Thymus (tissue), 11 donors: ENCODE data around the gene INTS3. TPM values are rescaled to one million over a fixed set of nuclear protein-coding genes. Genes with fewer than 3 reads are reported as not detected.

ENCODE experiments used
- DNase-seq, 9 donors: peaks; one replicate each; pipeline ENCODE4 v3.0.0-alpha.2; 2013; ENCODE audit warnings: low spot score in 9 of 9, low read depth in 6 of 9, missing footprints in 1 of 9
- H3K27ac ChIP-seq, 2 donors: one replicate each; pipeline ENCODE4 v1.5.1; 2013; ENCODE audit warnings: control low read depth in 1 of 2, low read depth in 1 of 2, low read length in 1 of 2, mild to moderate bottlenecking in 1 of 2, moderate library complexity in 1 of 2
- H3K27me3 ChIP-seq, 2 donors: one replicate each; pipeline ENCODE4 v1.5.1; 2013; ENCODE audit warnings: low read length in 1 of 2; ENCODE audit not compliant: control insufficient read depth in 2 of 2, insufficient read depth in 1 of 2
- H3K36me3 ChIP-seq, 2 donors: one replicate each; pipeline ENCODE4 v1.5.1; 2013; ENCODE audit warnings: low read length in 1 of 2, mild to moderate bottlenecking in 1 of 2, moderate library complexity in 1 of 2; ENCODE audit not compliant: control insufficient read depth in 2 of 2, insufficient read depth in 2 of 2
- H3K4me1 ChIP-seq, 2 donors: one replicate each; pipeline ENCODE4 v1.5.1; 2013; ENCODE audit warnings: low read length in 2 of 2; ENCODE audit not compliant: control insufficient read depth in 2 of 2, insufficient read depth in 2 of 2
- H3K4me3 ChIP-seq, 2 donors: one replicate each; pipeline ENCODE4 v1.5.1; 2013; ENCODE audit warnings: low read length in 2 of 2, control low read depth in 1 of 2, mild to moderate bottlenecking in 1 of 2
- H3K9me3 ChIP-seq, 2 donors: one replicate each; pipeline ENCODE4 v1.5.1; 2013; ENCODE audit warnings: low read length in 1 of 2, mild to moderate bottlenecking in 1 of 2; ENCODE audit not compliant: control insufficient read depth in 2 of 2, insufficient read depth in 1 of 2
- WGBS: extraction: QIAGEN DNeasy Blood & Tissue Kit; methylation state at CpG from one replicate; pipeline ENCODE4 v1.1.7; 2013; 5-methylcytosine and 5-hydroxymethylcytosine counted together
- polyA plus RNA-seq: library from polyadenylated mRNA; stranded (reverse); fragments of 200-250 nt; gene quantifications from one replicate; pipeline ENCODE4 v1.2.3, GENCODE V29; 2013
- total RNA-seq: library from RNA; stranded (reverse); fragments of 120-200 nt; gene quantifications from one replicate; pipeline ENCODE4 v1.2.4, GENCODE V29; 2013
- donor health status: healthy.

INTS3 gene
- total and polyA plus RNA-seq, 2 donors, result 18.2 to 59.9 TPM

DNA sequence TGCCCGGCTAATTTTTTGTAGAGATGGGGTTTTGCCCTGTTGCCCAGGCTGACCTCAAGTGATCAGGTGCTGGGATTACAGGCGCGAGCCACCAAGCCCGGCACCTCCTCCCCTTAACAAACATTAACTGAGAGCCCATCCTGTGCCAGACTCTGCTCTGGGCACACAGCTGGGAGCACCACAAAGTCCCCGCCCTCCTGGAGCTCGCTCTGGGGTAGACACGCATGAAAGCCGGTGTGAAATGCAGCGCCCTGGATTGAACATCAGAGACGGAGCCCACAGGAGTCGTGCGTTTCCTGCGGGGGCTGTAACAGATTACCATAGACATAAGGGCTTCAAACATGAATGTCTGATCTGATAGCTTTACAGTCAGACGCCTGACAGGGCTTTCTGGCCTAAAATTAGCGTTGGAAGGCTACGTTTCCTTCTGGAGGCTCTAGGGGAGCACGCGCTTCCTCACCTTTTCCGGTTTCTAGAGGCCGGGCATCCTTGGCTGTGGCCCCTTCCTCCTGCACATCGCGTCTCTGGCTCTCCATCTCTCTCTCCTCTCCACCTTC is 61.7 kb downstream of the INTS3 start:
- peak overlapping the region; percentile 10 to 24 for H3K4me3 ChIP-seq
- H3K36me3 ChIP-seq, result no peaks in the 10 kb centered on the region
- H3K27me3 ChIP-seq, result no peaks in the 10 kb centered on the region
- peaks cover 16 to 26% of the 10 kb centered on the region in 2 donors for H3K4me1 ChIP-seq
- peak in 3 of 9 donors; percentile 44 to 69 (median 44) for DNase-seq
- WGBS, result 41% methylated on average over 22 of the region's 22 CpGs
- peak overlapping the region; percentile 80 to 84 for H3K27ac ChIP-seq
- no peaks in the 10 kb centered on the region for H3K9me3 ChIP-seq

DNA sequence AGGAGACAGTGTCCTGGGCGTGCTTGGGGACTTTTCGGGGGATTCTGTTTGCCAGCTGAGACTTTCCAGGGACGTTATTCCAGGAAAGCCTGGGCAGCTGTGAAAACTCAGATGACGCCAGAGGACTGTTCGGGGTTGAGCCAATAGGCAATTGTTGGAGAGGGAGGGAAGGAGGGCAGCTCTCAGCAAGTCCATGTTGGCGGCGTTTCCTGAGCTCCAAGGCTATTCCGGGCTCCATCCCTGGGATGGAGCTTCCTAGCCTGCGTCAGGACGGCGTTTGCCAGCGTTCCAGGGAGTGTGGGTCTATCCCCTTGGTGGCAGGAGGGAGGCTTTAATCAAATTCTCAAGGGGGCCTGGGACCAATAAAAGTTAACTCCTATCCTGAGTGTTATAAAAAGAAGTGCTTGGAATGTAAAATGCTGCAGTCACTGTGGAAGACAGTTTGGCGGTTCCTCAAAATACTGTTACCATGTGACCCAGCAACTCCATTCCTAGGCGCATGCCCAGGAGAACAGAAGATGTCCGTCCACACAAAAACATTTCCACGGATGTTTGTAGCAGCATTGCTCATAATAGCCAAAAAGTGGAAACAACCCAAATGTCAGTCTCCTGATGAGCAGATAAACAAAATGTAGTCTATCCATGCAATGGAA is 62.6 kb downstream of the INTS3 start:
- Histone ChIP-seq H3K9me3 (no peaks in the 10 kb centered on the region), H3K4me1 (peaks cover 16 to 26% of the 10 kb centered on the region in 2 donors), H3K27me3 (no peaks in the 10 kb centered on the region), H3K27ac (peak overlapping the region; percentile 80 to 84), H3K36me3 (no peaks in the 10 kb centered on the region), H3K4me3 (no peak overlapping the region)
- WGBS, result 78% methylated on average over 16 of the region's 16 CpGs
- DNase-seq, result peak in 1 of 9 donors; percentile 37

DNA sequence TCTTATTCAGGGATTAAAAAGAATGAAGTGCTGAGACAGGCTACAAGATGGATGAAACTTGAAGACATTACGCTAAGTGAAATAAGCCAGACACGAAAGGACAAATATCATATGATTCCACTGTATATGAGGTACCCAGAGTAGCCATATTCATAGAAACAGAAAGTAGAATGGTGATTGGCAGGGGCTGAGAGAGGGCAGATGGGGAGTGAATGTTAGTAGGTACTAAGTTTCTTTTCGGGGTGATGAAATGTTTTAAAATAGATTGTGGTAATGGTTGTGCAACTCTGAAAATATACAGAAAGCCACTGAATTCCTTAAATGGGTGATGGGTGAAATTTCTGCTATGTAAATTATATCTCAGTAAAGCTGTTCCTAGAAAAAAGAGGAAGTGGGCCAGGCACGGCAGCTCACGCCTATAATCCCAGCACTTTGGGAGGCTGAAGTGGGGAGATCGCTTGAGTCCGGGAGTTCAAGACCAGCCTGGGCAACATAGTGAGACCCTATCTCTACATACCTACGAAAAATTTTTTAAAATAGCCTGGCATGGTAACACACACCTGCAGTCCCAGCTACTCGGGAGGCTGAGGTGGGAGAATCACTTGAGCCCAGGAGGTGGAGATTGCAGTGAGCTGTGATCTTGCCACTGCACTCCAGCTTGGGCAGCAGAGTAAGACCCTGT is 63.3 kb downstream of the INTS3 start:
- Histone ChIP-seq H3K9me3 (no peaks in the 10 kb centered on the region), H3K27me3 (no peaks in the 10 kb centered on the region), H3K4me3 (no peak overlapping the region), H3K36me3 (no peaks in the 10 kb centered on the region), H3K27ac (peak overlapping the region; percentile 80 to 84), H3K4me1 (peaks cover 16 to 28% of the 10 kb centered on the region in 2 donors)
- peak in 1 of 9 donors; percentile 47 for DNase-seq
- WGBS, result 33% methylated on average over 9 of the region's 9 CpGs

DNA sequence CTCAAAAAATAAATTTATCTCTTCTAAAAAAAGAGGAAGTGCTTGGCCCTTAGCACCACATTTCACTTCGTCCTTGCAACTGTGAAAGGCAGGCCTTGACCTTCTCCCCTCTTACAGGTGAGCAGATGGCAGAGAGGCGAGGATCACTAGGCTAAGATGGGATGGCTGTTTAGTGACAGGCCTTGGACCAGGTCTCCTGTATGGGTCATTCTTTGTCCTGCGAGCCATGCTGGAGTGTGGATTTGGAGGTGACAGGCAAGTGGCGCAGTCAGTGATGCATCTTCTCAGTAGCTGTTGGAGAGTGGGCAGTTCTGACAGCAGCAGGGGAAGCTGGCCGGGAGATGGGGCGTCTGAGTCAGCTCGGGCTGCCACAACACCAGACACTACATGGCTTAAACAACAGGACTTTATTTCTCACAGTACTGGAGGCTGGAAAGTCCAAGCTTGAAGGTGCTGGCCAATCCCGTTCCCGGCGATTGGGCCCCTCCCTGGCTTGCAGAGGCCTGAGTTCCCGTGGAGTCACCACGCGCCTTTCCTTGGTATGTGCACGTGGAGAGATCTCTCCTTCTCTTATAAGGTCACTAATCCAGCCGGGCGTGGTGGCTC is 63.9 kb downstream of the INTS3 start:
- Histone ChIP-seq H3K27me3 (no peaks in the 10 kb centered on the region), H3K4me3 (no peak overlapping the region), H3K36me3 (no peaks in the 10 kb centered on the region), H3K4me1 (peaks cover 16 to 28% of the 10 kb centered on the region in 2 donors), H3K27ac (no peak overlapping the region), H3K9me3 (no peaks in the 10 kb centered on the region)
- 95% methylated on average over 16 of the region's 16 CpGs for WGBS
- no peak for DNase-seq

DNA sequence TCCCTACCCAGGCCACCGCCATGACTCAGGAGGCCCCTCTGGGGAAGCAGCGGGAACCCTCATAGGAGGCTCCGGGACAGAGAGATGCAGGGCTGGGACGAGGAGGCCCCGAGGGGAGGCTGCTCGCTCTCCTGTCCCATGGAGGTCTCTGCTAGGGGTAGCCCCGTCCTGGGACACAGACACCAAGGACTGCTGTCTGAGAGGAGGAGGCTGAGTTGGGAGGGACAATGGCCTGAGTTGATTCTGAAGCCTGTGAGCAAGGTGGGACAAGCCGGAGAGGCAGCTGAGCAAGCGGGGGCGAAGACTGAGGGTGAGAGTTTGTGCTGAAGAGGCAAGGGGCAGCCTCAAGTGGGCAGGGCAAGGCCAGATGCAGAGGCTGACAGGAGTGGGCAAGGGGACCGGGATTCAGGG is 64.8 kb downstream of the INTS3 start:
- 98% methylated on average over 11 of the region's 11 CpGs for WGBS
- DNase-seq, result no peak
- no peaks in the 10 kb centered on the region for H3K27me3 ChIP-seq
- H3K4me3 ChIP-seq, result no peak overlapping the region
- no peaks in the 10 kb centered on the region for H3K9me3 ChIP-seq
- no peak overlapping the region for H3K27ac ChIP-seq
- H3K4me1 ChIP-seq, result peaks cover 16 to 32% of the 10 kb centered on the region in 2 donors
- H3K36me3 ChIP-seq, result no peaks in the 10 kb centered on the region

DNA sequence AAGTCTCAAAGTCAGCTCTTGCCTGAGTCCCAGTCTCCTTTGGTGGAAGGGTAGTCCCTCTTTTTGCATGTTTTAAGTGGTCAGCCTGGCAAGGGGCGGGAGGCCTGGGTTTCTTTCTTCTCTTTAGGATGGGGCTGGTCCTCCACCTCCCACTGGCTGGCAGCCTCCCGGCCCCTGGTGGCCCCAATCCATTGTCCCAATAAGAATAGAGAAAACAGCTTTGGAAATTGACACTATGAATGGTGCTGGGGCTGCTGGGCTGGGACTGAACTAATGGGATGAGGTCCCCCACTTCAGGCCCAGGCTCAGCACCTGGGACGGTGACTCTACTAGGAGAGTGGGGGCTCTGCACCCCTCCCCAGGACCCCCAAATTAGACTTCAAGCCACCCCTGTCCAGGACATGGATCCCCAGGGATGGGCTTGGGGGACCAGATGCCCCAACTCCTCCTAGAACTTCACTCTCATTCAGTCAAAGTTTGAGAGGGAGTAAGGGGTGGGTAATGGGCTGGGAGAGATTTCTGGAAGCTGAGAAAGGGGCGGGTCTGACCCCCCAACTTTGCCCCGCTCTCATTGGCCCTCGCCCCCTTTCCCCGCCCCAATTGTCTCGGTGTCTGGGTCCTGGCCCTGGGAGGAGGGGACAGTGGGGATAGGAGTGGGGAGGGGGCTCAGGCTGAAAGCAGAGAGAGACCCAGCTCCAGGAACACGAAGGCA is 65.6 kb downstream of the INTS3 start:
- whole genome bisulfite sequencing, result 95% methylated on average over 9 of the region's 9 CpGs
- H3K36me3 ChIP-seq, result no peaks in the 10 kb centered on the region
- peaks cover 16 to 32% of the 10 kb centered on the region in 2 donors for H3K4me1 ChIP-seq
- H3K4me3 ChIP-seq, result no peak overlapping the region
- H3K27ac ChIP-seq, result no peak overlapping the region
- no peaks in the 10 kb centered on the region for H3K27me3 ChIP-seq
- H3K9me3 ChIP-seq, result no peaks in the 10 kb centered on the region
- DNase-seq, result no peak

DNA sequence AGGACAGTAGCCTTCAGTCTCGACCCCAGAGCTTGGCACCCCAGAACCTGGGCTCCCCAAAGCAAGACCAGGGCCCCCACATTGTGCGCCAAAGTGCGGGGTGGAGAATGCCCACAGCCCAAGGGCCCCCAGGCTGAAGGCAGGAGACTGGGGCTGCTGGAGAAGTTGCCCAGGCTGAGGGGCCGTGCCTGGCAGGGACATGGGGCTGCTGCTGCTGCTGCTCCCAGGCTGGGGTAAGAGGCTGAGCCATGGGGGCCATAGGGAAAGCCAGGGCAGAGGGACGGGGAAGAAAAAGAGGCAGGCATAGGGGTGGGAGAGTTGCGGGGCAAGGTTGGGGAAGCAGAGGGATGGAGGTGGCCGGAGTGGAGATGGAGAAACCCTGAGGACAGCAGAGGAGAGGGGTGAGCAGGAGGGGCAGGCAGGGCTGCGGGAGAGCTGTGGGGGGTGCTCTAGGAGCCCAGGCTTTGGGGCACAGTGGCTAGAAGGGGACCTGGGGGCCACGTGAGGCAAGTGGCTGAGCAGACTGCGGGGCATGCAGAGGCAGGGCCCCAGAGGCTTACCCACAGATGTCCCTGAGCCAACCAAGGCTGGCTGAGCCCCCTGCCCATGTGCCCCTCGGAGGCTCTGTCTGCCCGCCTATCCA is 66.2 kb downstream of the INTS3 start:
- 96% methylated on average over 12 of the region's 12 CpGs for WGBS
- H3K4me1 ChIP-seq, result peaks cover 16 to 32% of the 10 kb centered on the region in 2 donors
- H3K4me3 ChIP-seq, result no peak overlapping the region
- DNase-seq, result no peak
- no peaks in the 10 kb centered on the region for H3K36me3 ChIP-seq
- no peaks in the 10 kb centered on the region for H3K9me3 ChIP-seq
- H3K27ac ChIP-seq, result no peak overlapping the region
- H3K27me3 ChIP-seq, result no peaks in the 10 kb centered on the region

DNA sequence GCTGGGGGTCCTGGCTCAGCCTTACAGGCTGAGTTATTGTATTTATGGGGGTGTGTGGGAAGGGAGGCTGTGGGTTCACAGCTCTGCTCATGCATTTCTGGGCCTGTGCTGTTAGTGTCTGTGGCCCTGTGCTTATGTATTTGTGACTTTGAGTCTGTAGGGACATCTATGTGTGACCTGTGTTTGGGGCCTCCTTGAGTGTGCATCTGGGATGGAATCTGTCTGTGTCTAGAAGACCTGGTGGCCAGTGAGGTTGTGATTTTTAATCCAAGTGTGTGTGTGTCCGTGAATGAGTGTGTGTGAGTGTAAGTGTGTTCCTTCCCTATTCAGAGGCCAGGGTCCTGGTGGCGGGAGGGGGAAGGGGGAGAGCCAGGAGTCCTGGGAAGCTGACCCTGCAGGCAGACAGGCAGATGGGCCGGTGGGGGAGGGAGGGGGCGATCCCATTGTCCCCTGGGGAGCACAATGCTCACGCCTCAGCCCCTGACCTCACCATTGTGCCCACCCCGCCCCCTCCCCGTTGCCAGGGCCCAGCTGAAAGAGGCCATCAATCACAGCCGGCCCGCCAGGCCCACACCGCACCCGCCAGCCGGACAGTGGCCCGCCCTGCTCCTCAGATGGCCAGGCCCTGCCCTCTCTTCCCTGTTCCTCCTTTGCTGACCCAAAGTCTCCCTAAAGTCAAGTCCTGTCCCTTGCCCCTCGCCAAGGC is 66.9 kb downstream of the INTS3 start:
- 94% methylated on average over 14 of the region's 14 CpGs for WGBS

More for the DNA sequence above, 66.9 kb downstream of the INTS3 start:
- H3K27me3 ChIP-seq, result no peaks in the 10 kb centered on the region
- peaks cover 0 to under 1% of the 10 kb centered on the region in 2 donors for H3K36me3 ChIP-seq
- H3K27ac ChIP-seq, result no peak overlapping the region
- no peaks in the 10 kb centered on the region for H3K9me3 ChIP-seq
- no peak overlapping the region for H3K4me3 ChIP-seq
- DNase-seq, result no peak
- H3K4me1 ChIP-seq, result peaks cover 9 to 25% of the 10 kb centered on the region in 2 donors
